Testis (tissue), 3 donors: ENCODE data around the gene LRRC4C. TPM values are rescaled to one million over a fixed set of nuclear protein-coding genes. Genes with fewer than 3 reads are reported as not detected.

ENCODE experiments used
- DNase-seq: peaks from one replicate; pipeline ENCODE4 v3.0.0-alpha.2; 2019
- H3K27ac ChIP-seq, 2 donors: fragments of 200-600 bp; sonication (generic); one replicate each; pipeline ENCODE4 v1.5.1; 2019
- H3K27me3 ChIP-seq: fragments of 200-600 bp; sonication (generic); one replicate; pipeline ENCODE4 v1.5.1; 2019
- H3K36me3 ChIP-seq: fragments of 200-600 bp; sonication (generic); one replicate; pipeline ENCODE4 v1.5.1; 2017; ENCODE audit warnings: low read depth; ENCODE audit errors: missing control alignments
- H3K4me1 ChIP-seq: fragments of 200-600 bp; sonication (generic); one replicate; pipeline ENCODE4 v1.5.1; 2019
- H3K4me3 ChIP-seq, 2 donors: fragments of 200-600 bp; sonication (generic); one replicate each; pipeline ENCODE4 v1.5.1; 2017 to 2019
- H3K9me3 ChIP-seq: fragments of 200-600 bp; sonication (generic); one replicate; pipeline ENCODE4 v1.5.1; 2017
- CTCF ChIP-seq, 3 experiments: fragments of 450-650 bp in 2 of 3; fragments of 200-600 bp in 1 of 3; sonication (generic) in 1 of 3; IDR thresholded peaks; one replicate each; pipeline ENCODE4 v1.5.1; 2016 to 2019; ENCODE audit warnings: antibody characterized with exemption in 3 of 3, mild to moderate bottlenecking in 2 of 3, moderate library complexity in 1 of 3
- POLR2A ChIP-seq: fragments of 450-650 bp; IDR thresholded peaks from one replicate; pipeline ENCODE4 v1.6.1; 2017; ENCODE audit warnings: antibody characterized with exemption, mild to moderate bottlenecking, moderate library complexity
- WGBS, 2 donors: methylation state at CpG; one replicate each; pipeline ENCODE4 v1.1.5; 2018; 5-methylcytosine and 5-hydroxymethylcytosine counted together
- intact Hi-C: fragments of 100-400 bp; cut with DNase I; formaldehyde crosslinking; loops from one replicate; pipeline ENCODE4 v1.15.1; 2023; ENCODE audit warnings: low total_unique reads
- polyA plus RNA-seq: library from polyadenylated mRNA; stranded (reverse); fragments of 350-450 nt; fragmentation: Illumina TruSeq; extraction: RNeasy Lipid Tissue Mini Kit (QIAGEN cat#74804); gene quantifications from one replicate; pipeline ENCODE4 v1.2.3, GENCODE V29; 2014; ENCODE audit warnings: low read depth, low replicate concordance; ENCODE audit not compliant: insufficient read depth
- total RNA-seq, 2 donors: library from RNA; depleted of rRNA; stranded (reverse); fragments of >200 nt; gene quantifications; one replicate each; pipeline ENCODE4 v1.2.3, GENCODE V29; 2016

The LRRC4C gene
- total and polyA plus RNA-seq, 3 donors from 2014 or later = 0.16 to 0.56 (median 0.45) TPM

- Histone ChIP-seq H3K4me3 (no peak overlapping the region), H3K27me3 (no peaks in the 10 kb centered on the region), H3K27ac (no peak overlapping the region), H3K4me1 (no peaks in the 10 kb centered on the region), H3K36me3 (no peaks in the 10 kb centered on the region), H3K9me3 (no peaks in the 10 kb centered on the region)
- intact Hi-C loops = no loop called here
- no peak for TF ChIP-seq POLR2A
- no peak for TF ChIP-seq CTCF (IDR thresholded peaks at IDR 0.05)
- 70 to 77% methylated on average over 4 of the region's 4 CpGs for WGBS, 2 donors
- no peak for DNase-seq
These were observed 149.7 kb downstream of the LRRC4C start for GRCh38 chr11:41309716-41310115.

- Histone ChIP-seq H3K4me3 (no peak overlapping the region), H3K36me3 (no peaks in the 10 kb centered on the region), H3K27me3 (no peaks in the 10 kb centered on the region), H3K4me1 (no peaks in the 10 kb centered on the region), H3K9me3 (no peaks in the 10 kb centered on the region), H3K27ac (no peak overlapping the region)
- TF ChIP-seq POLR2A (no peak), CTCF (IDR thresholded peaks at IDR 0.05) (no peak)
- no peak for DNase-seq
- intact Hi-C loops = no loop called here
- 91 to 94% methylated on average over 4 of the region's 4 CpGs for WGBS, 2 donors
These were observed 150.3 kb downstream of the LRRC4C start for GRCh38 chr11:41309111-41309522.

- Histone ChIP-seq H3K9me3 (no peaks in the 10 kb centered on the region), H3K27me3 (no peaks in the 10 kb centered on the region), H3K4me1 (no peaks in the 10 kb centered on the region), H3K4me3 (no peak overlapping the region), H3K27ac (no peak overlapping the region), H3K36me3 (no peaks in the 10 kb centered on the region)
- 86 to 90% methylated on average over 5 of the region's 5 CpGs for WGBS, 2 donors
- DNase-seq = no peak
- intact Hi-C loops = no loop called here
- no peak for TF ChIP-seq CTCF (IDR thresholded peaks at IDR 0.05)
- no peak for TF ChIP-seq POLR2A
These were observed 151.2 kb downstream of the LRRC4C start for GRCh38 chr11:41308286-41308685.

- Histone ChIP-seq H3K4me1 (no peaks in the 10 kb centered on the region), H3K27me3 (no peaks in the 10 kb centered on the region), H3K36me3 (no peaks in the 10 kb centered on the region), H3K4me3 (no peak overlapping the region), H3K9me3 (no peaks in the 10 kb centered on the region), H3K27ac (no peak overlapping the region)
- no peak for TF ChIP-seq CTCF (IDR thresholded peaks at IDR 0.05)
- TF ChIP-seq POLR2A = no peak
- no peak for DNase-seq
- intact Hi-C loops = no loop called here
- WGBS, 2 donors = 82 to 83% methylated on average over 5 of the region's 5 CpGs
These were observed 152.0 kb downstream of the LRRC4C start for GRCh38 chr11:41307296-41308080.

- Histone ChIP-seq H3K27me3 (no peaks in the 10 kb centered on the region), H3K36me3 (no peaks in the 10 kb centered on the region), H3K4me3 (no peak overlapping the region), H3K9me3 (no peaks in the 10 kb centered on the region), H3K27ac (no peak overlapping the region), H3K4me1 (no peaks in the 10 kb centered on the region)
- 82 to 87% methylated on average over 3 of the region's 3 CpGs for WGBS, 2 donors
- no peak for TF ChIP-seq POLR2A
- no peak for TF ChIP-seq CTCF (IDR thresholded peaks at IDR 0.05)
- no peak for DNase-seq
- intact Hi-C loops = no loop called here
These were observed 153.0 kb downstream of the LRRC4C start for GRCh38 chr11:41306431-41306830.
